ENCODE data around the gene FREM3. TPM values are rescaled to one million over a fixed set of nuclear protein-coding genes. Genes with fewer than 3 reads are reported as not detected.

FREM3 gene
- total RNA-seq, 4 donors from 2014 or later: not detected

GRCh38 chr4:143616771-143617170, 83.7 kb downstream of the FREM3 start:
- H3K4me1 ChIP-seq: no peaks in the 10 kb centered on the region
- TF ChIP-seq POLR2A (IDR thresholded peaks at IDR 0.05) (no peak), EP300 (IDR thresholded peaks at IDR 0.05) (no peak)
- TF ChIP-seq, protein P1, sequence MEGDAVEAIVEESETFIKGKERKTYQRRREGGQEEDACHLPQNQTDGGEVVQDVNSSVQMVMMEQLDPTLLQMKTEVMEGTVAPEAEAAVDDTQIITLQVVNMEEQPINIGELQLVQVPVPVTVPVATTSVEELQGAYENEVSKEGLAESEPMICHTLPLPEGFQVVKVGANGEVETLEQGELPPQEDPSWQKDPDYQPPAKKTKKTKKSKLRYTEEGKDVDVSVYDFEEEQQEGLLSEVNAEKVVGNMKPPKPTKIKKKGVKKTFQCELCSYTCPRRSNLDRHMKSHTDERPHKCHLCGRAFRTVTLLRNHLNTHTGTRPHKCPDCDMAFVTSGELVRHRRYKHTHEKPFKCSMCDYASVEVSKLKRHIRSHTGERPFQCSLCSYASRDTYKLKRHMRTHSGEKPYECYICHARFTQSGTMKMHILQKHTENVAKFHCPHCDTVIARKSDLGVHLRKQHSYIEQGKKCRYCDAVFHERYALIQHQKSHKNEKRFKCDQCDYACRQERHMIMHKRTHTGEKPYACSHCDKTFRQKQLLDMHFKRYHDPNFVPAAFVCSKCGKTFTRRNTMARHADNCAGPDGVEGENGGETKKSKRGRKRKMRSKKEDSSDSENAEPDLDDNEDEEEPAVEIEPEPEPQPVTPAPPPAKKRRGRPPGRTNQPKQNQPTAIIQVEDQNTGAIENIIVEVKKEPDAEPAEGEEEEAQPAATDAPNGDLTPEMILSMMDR (IDR thresholded peaks at IDR 0.05): no peak
- H3K9me3 ChIP-seq: no peaks in the 10 kb centered on the region
- H3K27ac ChIP-seq: no peak overlapping the region
- no peak overlapping the region for H3K4me3 ChIP-seq
- H3K36me3 ChIP-seq: no peaks in the 10 kb centered on the region
- 87 to 88% methylated on average over 8 of the region's 8 CpGs for WGBS, 2 donors
- DNase-seq (ENCODE audit: low spot score in 2 of 2): no peak
- H3K27me3 ChIP-seq: no peaks in the 10 kb centered on the region

DNA sequence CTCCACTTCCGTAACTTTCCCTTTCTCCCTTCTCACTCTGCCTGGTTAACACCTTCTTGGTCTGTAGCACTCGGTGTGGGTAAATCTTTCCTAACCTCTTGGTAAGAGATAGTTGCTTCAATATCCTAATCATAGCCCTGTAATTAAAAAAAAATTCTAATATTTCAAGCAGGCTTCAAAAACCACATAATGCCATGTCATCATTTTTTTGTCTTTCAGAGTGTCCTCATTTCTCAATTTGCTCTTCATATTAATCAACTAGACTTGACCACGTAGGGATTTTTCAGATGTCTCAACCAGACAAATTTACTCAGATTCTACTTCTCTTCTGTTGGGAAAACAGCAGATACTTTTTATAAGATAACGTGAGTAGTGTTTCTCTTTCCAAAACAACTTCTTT, 91.0 kb downstream of the FREM3 start:
- Histone ChIP-seq H3K9me3 (peaks cover 0 to 12% (median 2%) of the 10 kb centered on the region in 4 donors), H3K27me3 (no peaks in the 10 kb centered on the region), H3K4me3 (no peak overlapping the region), H3K36me3 (no peaks in the 10 kb centered on the region), H3K4me1 (no peaks in the 10 kb centered on the region), H3K27ac (no peak overlapping the region)
- DNase-seq (ENCODE audit: low spot score in 2 of 2): no peak
- TF ChIP-seq, protein P1 (IDR thresholded peaks at IDR 0.05): no peak
- TF ChIP-seq POLR2A (IDR thresholded peaks at IDR 0.05) (no peak), EP300 (IDR thresholded peaks at IDR 0.05) (no peak)
- 66 to 70% methylated on average over 4 of the region's 4 CpGs for WGBS, 2 donors

DNA sequence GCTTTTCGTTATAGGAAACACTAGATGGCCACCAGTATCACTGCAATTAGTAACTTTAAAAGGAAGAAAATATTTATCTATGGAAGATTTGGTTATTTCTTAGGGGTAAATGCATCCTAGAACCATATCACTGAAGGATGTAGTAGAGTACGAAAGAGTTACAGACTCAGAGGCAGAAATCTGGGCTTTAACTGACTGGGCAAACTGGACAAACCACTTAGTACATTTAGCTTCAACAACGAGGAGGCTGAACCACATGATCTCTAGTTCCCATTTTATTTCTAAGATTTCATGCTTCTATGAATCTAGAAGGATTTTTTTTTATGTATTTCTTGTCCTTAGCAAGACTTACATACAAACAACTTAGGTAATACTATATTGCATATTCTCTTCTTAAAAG, 94.0 kb downstream of the FREM3 start:
- H3K27ac ChIP-seq: no peak overlapping the region
- TF ChIP-seq, protein P1 (IDR thresholded peaks at IDR 0.05): no peak
- TF ChIP-seq POLR2A (IDR thresholded peaks at IDR 0.05) (no peak), EP300 (IDR thresholded peaks at IDR 0.05) (no peak)
- no peaks in the 10 kb centered on the region for H3K4me1 ChIP-seq
- no peaks in the 10 kb centered on the region for H3K36me3 ChIP-seq
- 76 to 83% methylated on average over 3 of the region's 3 CpGs for WGBS, 2 donors
- H3K27me3 ChIP-seq: no peaks in the 10 kb centered on the region
- DNase-seq (ENCODE audit: low spot score in 2 of 2): no peak
- H3K9me3 ChIP-seq: peaks cover 0 to 12% (median 2%) of the 10 kb centered on the region in 4 donors
- H3K4me3 ChIP-seq: no peak overlapping the region

- H3K36me3 ChIP-seq: no peaks in the 10 kb centered on the region
- H3K4me1 ChIP-seq: no peaks in the 10 kb centered on the region
- 74 to 93% methylated on average over 1 of the region's 1 CpG for WGBS, 2 donors
- no peak for DNase-seq (ENCODE audit: low spot score in 2 of 2)
- no peaks in the 10 kb centered on the region for H3K27me3 ChIP-seq
- H3K4me3 ChIP-seq: no peak overlapping the region
- H3K27ac ChIP-seq: no peak overlapping the region
- H3K9me3 ChIP-seq: no peaks in the 10 kb centered on the region
- TF ChIP-seq, protein P1 (IDR thresholded peaks at IDR 0.05): no peak
- no peak for TF ChIP-seq POLR2A (IDR thresholded peaks at IDR 0.05)
- TF ChIP-seq EP300 (IDR thresholded peaks at IDR 0.05): no peak
Measured at GRCh38 chr4:143599827-143600226, 100.6 kb downstream of the FREM3 start.

- no peak overlapping the region for H3K4me3 ChIP-seq
- no peaks in the 10 kb centered on the region for H3K36me3 ChIP-seq
- H3K9me3 ChIP-seq: peaks cover 0 to 1% (median 0%) of the 10 kb centered on the region in 4 donors
- H3K27ac ChIP-seq: no peak overlapping the region
- DNase-seq (ENCODE audit: low spot score in 2 of 2): no peak
- TF ChIP-seq, protein P1 (IDR thresholded peaks at IDR 0.05): no peak
- no peak for TF ChIP-seq EP300 (IDR thresholded peaks at IDR 0.05)
- TF ChIP-seq POLR2A (IDR thresholded peaks at IDR 0.05): no peak
- H3K27me3 ChIP-seq: no peaks in the 10 kb centered on the region
- no peaks in the 10 kb centered on the region for H3K4me1 ChIP-seq
Measured at GRCh38 chr4:143598816-143599215, 101.7 kb downstream of the FREM3 start.

All from tibial nerve (tissue), 4 donors.